Liver (tissue), 9 donors: Measurements from ENCODE around the gene SMYD2. TPM values are rescaled to one million over a fixed set of nuclear protein-coding genes. Genes with fewer than 3 reads are reported as not detected.

ENCODE experiments used
- DNase-seq: peaks from one replicate; pipeline ENCODE4 v3.0.0-alpha.2; 2017; ENCODE audit warnings: low spot score
- H3K27ac ChIP-seq, 2 donors: one replicate each; pipeline ENCODE4 v1.7.0; 2013; ENCODE audit warnings: inconsistent platforms in 2 of 2, low read length in 2 of 2, control low read depth in 1 of 2, low read depth in 1 of 2, mild to moderate bottlenecking in 1 of 2
- H3K27me3 ChIP-seq, 4 donors: one replicate each; pipeline versions ENCODE4 v1.6.1 to v1.7.0; 2013; ENCODE audit warnings: low read length in 3 of 4, inconsistent platforms in 1 of 4, mild to moderate bottlenecking in 1 of 4, moderate library complexity in 1 of 4; ENCODE audit not compliant: control insufficient read depth in 4 of 4, insufficient read depth in 4 of 4
- H3K36me3 ChIP-seq, 4 donors: one replicate each; pipeline versions ENCODE4 v1.6.1 to v1.7.0; 2013; ENCODE audit warnings: low read length in 3 of 4, mild to moderate bottlenecking in 3 of 4, low read depth in 1 of 4, moderate library complexity in 1 of 4; ENCODE audit not compliant: control insufficient read depth in 4 of 4, insufficient read depth in 3 of 4
- H3K4me1 ChIP-seq, 4 donors: one replicate each; pipeline versions ENCODE4 v1.6.1 to v1.7.0; 2013; ENCODE audit warnings: low read length in 3 of 4, mild to moderate bottlenecking in 3 of 4, moderate library complexity in 1 of 4; ENCODE audit not compliant: control insufficient read depth in 4 of 4, insufficient read depth in 4 of 4
- H3K4me3 ChIP-seq, 3 donors: one replicate each; pipeline versions ENCODE4 v1.6.1 to v1.7.0; 2013; ENCODE audit warnings: low read length in 3 of 3, control low read depth in 1 of 3, low read depth in 1 of 3, mild to moderate bottlenecking in 1 of 3
- H3K9ac ChIP-seq, 2 donors: one replicate each; pipeline ENCODE4 v1.7.0; 2013; ENCODE audit warnings: low read length in 2 of 2, mild to moderate bottlenecking in 2 of 2, moderate library complexity in 2 of 2, control low read depth in 1 of 2, low read depth in 1 of 2
- H3K9me3 ChIP-seq, 4 donors: one replicate each; pipeline versions ENCODE4 v1.6.1 to v1.7.0; 2013; ENCODE audit warnings: low read length in 3 of 4; ENCODE audit not compliant: control insufficient read depth in 4 of 4
- EGR1 ChIP-seq, 2 donors: IDR thresholded peaks; 2 replicates each; pipeline ENCODE4 v1.6.1; 2016 to 2018; ENCODE audit warnings: antibody characterized with exemption in 2 of 2, low read depth in 2 of 2
- FOXA1 ChIP-seq: IDR thresholded peaks from 2 replicates; pipeline ENCODE4 v1.6.1; 2016; ENCODE audit warnings: antibody characterized with exemption
- FOXA2 ChIP-seq: IDR thresholded peaks from 2 replicates; pipeline ENCODE4 v1.6.1; 2016; ENCODE audit warnings: antibody characterized with exemption
- GABPA ChIP-seq, 2 donors: IDR thresholded peaks in 1 of 2; conservative IDR thresholded peaks in 1 of 2; 2 replicates each; pipeline ENCODE4 v1.6.1; 2016; ENCODE audit warnings: antibody characterized with exemption in 2 of 2, mild to moderate bottlenecking in 1 of 2, moderate library complexity in 1 of 2
- HNF4A ChIP-seq, 2 donors: conservative IDR thresholded peaks; 2 replicates each; pipeline ENCODE4 v1.6.1; 2016; ENCODE audit warnings: antibody characterized with exemption in 2 of 2, mild to moderate bottlenecking in 2 of 2
- HNF4G ChIP-seq: IDR thresholded peaks from 2 replicates; pipeline ENCODE4 v1.6.1; 2016; ENCODE audit warnings: antibody characterized with exemption
- JUND ChIP-seq, 2 donors: IDR thresholded peaks; 2 replicates each; pipeline ENCODE4 v1.6.1; 2016; ENCODE audit warnings: antibody characterized with exemption in 2 of 2
- NR2F2 ChIP-seq: IDR thresholded peaks from 2 replicates; pipeline ENCODE4 v1.6.1; 2016; ENCODE audit warnings: antibody characterized with exemption
- RAD21 ChIP-seq, 2 donors: IDR thresholded peaks; 2 replicates each; pipeline ENCODE4 v1.6.1; 2016; ENCODE audit warnings: antibody characterized with exemption in 2 of 2, mild to moderate bottlenecking in 2 of 2
- RXRA ChIP-seq, 2 donors: IDR thresholded peaks; 2 replicates each; pipeline ENCODE4 v1.6.1; 2017 to 2018; ENCODE audit warnings: antibody characterized with exemption in 2 of 2, mild to moderate bottlenecking in 1 of 2
- SP1 ChIP-seq: IDR thresholded peaks from 2 replicates; pipeline ENCODE4 v1.6.1; 2018; ENCODE audit warnings: antibody characterized with exemption, mild to moderate bottlenecking
- TAF1 ChIP-seq: conservative IDR thresholded peaks from 2 replicates; pipeline ENCODE4 v1.6.1; 2016; ENCODE audit warnings: antibody characterized with exemption, mild to moderate bottlenecking
- YY1 ChIP-seq: IDR thresholded peaks from 2 replicates; pipeline ENCODE4 v1.6.1; 2016; ENCODE audit warnings: antibody characterized with exemption, mild to moderate bottlenecking
- WGBS: extraction: QIAGEN DNeasy Blood & Tissue Kit; methylation state at CpG from one replicate; pipeline ENCODE4 v1.1.7; 2013; 5-methylcytosine and 5-hydroxymethylcytosine counted together
- polyA plus RNA-seq, 2 donors: library from polyadenylated mRNA; stranded (reverse) in 1 of 2; unstranded in 1 of 2; fragments of 200-250 nt in 1 of 2; fragments of >200 nt in 1 of 2; fragmentation: Nextera tagmentation in 1 of 2; extraction: Ambion mirVana in 1 of 2; gene quantifications; one replicate each; pipeline versions ENCODE4 v1.2.1 to v1.2.3, GENCODE V29; 2013 to 2015
- total RNA-seq, 2 donors: library from RNA; depleted of rRNA; stranded (reverse); fragments of >200 nt; gene quantifications; one replicate each; pipeline ENCODE4 v1.2.3, GENCODE V29; 2014
- TF ChIP-seq, protein P1 (sequence below): fragments of 150-350 bp; IDR thresholded peaks from 2 replicates; pipeline ENCODE4 v1.5.1; 2017; ENCODE audit warnings: improper control_type of control experiment, low read depth, low read length; ENCODE audit not compliant: missing input control
- TF ChIP-seq, protein P2 (sequence below): IDR thresholded peaks from 2 replicates; pipeline ENCODE4 v1.6.1; 2016; ENCODE audit warnings: antibody characterized with exemption
- TF ChIP-seq, protein P3 (sequence below): IDR thresholded peaks from 2 replicates; pipeline ENCODE4 v1.6.1; 2016; ENCODE audit warnings: antibody characterized with exemption, mild to moderate bottlenecking
- TF ChIP-seq, protein P4 (sequence below): IDR thresholded peaks from 2 replicates; pipeline ENCODE4 v1.6.1; 2016; ENCODE audit warnings: antibody characterized with exemption
- TF ChIP-seq, protein P5 (sequence below): IDR thresholded peaks from 2 replicates; pipeline ENCODE4 v1.6.1; 2016; ENCODE audit warnings: antibody characterized with exemption
- donor health status: healthy.
- donor health status: healthy.
- donor health status: healthy.
- donor health status: healthy.
- donor health status: healthy.

SMYD2 gene
- total and polyA plus RNA-seq, 4 donors, result 11.9 to 20.2 (median 17.2) TPM

DNA sequence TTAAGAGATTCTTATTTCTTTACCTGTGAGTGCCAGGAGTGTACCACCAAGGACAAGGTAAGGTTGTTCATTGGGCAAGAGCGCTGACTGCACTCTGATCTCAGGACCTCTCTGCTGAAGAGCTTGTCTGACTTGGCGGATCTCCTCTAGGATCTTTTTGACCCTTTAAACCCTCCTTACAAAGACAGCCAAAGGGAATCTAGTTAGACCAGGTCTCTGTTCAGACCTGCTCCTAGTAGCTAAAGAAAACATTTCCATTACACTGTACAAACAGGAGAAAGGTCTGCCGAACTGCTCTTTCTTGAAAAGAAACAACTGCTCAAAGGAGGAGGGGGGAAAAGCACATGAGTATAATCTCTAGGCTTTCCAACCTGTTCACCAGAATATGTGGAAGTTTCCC, 49.3 kb downstream of the SMYD2 start:
- no peak for TF ChIP-seq JUND (IDR thresholded peaks at IDR 0.05)
- no peak for TF ChIP-seq FOXA2
- TF ChIP-seq, protein P1, sequence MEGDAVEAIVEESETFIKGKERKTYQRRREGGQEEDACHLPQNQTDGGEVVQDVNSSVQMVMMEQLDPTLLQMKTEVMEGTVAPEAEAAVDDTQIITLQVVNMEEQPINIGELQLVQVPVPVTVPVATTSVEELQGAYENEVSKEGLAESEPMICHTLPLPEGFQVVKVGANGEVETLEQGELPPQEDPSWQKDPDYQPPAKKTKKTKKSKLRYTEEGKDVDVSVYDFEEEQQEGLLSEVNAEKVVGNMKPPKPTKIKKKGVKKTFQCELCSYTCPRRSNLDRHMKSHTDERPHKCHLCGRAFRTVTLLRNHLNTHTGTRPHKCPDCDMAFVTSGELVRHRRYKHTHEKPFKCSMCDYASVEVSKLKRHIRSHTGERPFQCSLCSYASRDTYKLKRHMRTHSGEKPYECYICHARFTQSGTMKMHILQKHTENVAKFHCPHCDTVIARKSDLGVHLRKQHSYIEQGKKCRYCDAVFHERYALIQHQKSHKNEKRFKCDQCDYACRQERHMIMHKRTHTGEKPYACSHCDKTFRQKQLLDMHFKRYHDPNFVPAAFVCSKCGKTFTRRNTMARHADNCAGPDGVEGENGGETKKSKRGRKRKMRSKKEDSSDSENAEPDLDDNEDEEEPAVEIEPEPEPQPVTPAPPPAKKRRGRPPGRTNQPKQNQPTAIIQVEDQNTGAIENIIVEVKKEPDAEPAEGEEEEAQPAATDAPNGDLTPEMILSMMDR, result no peak
- no peak for TF ChIP-seq HNF4A (conservative IDR thresholded peaks at IDR 0.05)
- TF ChIP-seq FOXA1, result no peak
- no peak for TF ChIP-seq RXRA (IDR thresholded peaks at IDR 0.05)
- no peak for TF ChIP-seq GABPA (IDR thresholded peaks at IDR 0.05 in 1 of 2, conservative IDR thresholded peaks at IDR 0.05 in 1 of 2)
- no peak for TF ChIP-seq HNF4G
- TF ChIP-seq, protein P2, sequence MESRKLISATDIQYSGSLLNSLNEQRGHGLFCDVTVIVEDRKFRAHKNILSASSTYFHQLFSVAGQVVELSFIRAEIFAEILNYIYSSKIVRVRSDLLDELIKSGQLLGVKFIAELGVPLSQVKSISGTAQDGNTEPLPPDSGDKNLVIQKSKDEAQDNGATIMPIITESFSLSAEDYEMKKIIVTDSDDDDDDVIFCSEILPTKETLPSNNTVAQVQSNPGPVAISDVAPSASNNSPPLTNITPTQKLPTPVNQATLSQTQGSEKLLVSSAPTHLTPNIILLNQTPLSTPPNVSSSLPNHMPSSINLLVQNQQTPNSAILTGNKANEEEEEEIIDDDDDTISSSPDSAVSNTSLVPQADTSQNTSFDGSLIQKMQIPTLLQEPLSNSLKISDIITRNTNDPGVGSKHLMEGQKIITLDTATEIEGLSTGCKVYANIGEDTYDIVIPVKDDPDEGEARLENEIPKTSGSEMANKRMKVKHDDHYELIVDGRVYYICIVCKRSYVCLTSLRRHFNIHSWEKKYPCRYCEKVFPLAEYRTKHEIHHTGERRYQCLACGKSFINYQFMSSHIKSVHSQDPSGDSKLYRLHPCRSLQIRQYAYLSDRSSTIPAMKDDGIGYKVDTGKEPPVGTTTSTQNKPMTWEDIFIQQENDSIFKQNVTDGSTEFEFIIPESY, result no peak
- TF ChIP-seq EGR1 (IDR thresholded peaks at IDR 0.05; ENCODE audit: low read depth in 2 of 2), result no peak
- TF ChIP-seq RAD21 (IDR thresholded peaks at IDR 0.05), result no peak
- TF ChIP-seq, protein P3, sequence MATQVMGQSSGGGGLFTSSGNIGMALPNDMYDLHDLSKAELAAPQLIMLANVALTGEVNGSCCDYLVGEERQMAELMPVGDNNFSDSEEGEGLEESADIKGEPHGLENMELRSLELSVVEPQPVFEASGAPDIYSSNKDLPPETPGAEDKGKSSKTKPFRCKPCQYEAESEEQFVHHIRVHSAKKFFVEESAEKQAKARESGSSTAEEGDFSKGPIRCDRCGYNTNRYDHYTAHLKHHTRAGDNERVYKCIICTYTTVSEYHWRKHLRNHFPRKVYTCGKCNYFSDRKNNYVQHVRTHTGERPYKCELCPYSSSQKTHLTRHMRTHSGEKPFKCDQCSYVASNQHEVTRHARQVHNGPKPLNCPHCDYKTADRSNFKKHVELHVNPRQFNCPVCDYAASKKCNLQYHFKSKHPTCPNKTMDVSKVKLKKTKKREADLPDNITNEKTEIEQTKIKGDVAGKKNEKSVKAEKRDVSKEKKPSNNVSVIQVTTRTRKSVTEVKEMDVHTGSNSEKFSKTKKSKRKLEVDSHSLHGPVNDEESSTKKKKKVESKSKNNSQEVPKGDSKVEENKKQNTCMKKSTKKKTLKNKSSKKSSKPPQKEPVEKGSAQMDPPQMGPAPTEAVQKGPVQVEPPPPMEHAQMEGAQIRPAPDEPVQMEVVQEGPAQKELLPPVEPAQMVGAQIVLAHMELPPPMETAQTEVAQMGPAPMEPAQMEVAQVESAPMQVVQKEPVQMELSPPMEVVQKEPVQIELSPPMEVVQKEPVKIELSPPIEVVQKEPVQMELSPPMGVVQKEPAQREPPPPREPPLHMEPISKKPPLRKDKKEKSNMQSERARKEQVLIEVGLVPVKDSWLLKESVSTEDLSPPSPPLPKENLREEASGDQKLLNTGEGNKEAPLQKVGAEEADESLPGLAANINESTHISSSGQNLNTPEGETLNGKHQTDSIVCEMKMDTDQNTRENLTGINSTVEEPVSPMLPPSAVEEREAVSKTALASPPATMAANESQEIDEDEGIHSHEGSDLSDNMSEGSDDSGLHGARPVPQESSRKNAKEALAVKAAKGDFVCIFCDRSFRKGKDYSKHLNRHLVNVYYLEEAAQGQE, result no peak
- no peak for TF ChIP-seq SP1
- TF ChIP-seq, protein P4, sequence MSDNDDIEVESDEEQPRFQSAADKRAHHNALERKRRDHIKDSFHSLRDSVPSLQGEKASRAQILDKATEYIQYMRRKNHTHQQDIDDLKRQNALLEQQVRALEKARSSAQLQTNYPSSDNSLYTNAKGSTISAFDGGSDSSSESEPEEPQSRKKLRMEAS, result no peak
- TF ChIP-seq, protein P5, sequence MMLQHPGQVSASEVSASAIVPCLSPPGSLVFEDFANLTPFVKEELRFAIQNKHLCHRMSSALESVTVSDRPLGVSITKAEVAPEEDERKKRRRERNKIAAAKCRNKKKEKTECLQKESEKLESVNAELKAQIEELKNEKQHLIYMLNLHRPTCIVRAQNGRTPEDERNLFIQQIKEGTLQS, result no peak
- no peak for TF ChIP-seq YY1
- TF ChIP-seq TAF1, result no peak
- no peak for TF ChIP-seq NR2F2
- 93% methylated on average over 3 of the region's 3 CpGs for WGBS
- no peaks in the 10 kb centered on the region for H3K9me3 ChIP-seq
- H3K27ac ChIP-seq, result no peak overlapping the region
- H3K9ac ChIP-seq, result no peak overlapping the region
- H3K4me3 ChIP-seq, result no peak overlapping the region
- peaks cover 3 to 16% (median 9%) of the 10 kb centered on the region in 4 donors for H3K4me1 ChIP-seq
- no peaks in the 10 kb centered on the region for H3K27me3 ChIP-seq
- peaks cover 0 to 7% (median 3%) of the 10 kb centered on the region in 4 donors for H3K36me3 ChIP-seq
- no peak for DNase-seq
